ENCODE results near the gene COL12A1. TPM values are rescaled to one million over a fixed set of nuclear protein-coding genes. Genes with fewer than 3 reads are reported as not detected.

The COL12A1 gene
- total and polyA plus RNA-seq, 9 of the 15 experiments (the other 6 are each of a cell fraction or from before 2014, with no cell fraction given), result 0.11 TPM; not detected in 8

DNA sequence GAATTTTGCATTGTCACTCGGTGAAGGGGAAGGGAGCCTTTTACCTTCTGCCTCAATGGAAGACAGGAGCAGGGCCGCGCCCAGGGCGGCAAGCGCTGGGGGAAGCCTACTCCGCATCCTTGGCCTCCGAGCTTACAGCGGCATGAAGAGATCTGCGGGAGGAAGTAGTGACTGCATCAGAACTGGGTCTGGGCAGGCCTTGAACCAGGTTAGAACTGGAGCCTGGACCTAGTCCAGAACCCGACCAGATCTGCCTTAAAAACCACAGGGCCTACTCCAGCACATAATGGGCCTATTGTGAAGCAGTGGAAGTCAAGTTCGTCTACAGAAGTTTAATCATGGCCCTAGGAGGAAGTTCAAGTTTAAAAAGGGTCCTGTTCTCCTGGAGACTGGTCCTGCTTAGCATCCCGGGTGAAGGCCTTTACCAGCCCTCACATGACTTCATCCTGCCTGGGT, 3.1 kb downstream of the COL12A1 start (continued):
- TF ChIP-seq, protein P1, sequence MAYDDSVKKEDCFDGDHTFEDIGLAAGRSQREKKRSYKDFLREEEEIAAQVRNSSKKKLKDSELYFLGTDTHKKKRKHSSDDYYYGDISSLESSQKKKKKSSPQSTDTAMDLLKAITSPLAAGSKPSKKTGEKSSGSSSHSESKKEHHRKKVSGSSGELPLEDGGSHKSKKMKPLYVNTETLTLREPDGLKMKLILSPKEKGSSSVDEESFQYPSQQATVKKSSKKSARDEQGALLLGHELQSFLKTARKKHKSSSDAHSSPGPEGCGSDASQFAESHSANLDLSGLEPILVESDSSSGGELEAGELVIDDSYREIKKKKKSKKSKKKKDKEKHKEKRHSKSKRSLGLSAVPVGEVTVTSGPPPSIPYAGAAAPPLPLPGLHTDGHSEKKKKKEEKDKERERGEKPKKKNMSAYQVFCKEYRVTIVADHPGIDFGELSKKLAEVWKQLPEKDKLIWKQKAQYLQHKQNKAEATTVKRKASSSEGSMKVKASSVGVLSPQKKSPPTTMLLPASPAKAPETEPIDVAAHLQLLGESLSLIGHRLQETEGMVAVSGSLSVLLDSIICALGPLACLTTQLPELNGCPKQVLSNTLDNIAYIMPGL (CRISPR knock-in tag; IDR thresholded peaks at IDR 0.05), result no peak
- TF ChIP-seq SMARCA4 (IDR thresholded peaks at IDR 0.05), result no peak
- TF ChIP-seq ZNF589 (CRISPR knock-in tag; IDR thresholded peaks at IDR 0.05; ENCODE audit: low read depth), result no peak
- no peak for TF ChIP-seq KHSRP (IDR thresholded peaks at IDR 0.05)
- TF ChIP-seq, protein P2, sequence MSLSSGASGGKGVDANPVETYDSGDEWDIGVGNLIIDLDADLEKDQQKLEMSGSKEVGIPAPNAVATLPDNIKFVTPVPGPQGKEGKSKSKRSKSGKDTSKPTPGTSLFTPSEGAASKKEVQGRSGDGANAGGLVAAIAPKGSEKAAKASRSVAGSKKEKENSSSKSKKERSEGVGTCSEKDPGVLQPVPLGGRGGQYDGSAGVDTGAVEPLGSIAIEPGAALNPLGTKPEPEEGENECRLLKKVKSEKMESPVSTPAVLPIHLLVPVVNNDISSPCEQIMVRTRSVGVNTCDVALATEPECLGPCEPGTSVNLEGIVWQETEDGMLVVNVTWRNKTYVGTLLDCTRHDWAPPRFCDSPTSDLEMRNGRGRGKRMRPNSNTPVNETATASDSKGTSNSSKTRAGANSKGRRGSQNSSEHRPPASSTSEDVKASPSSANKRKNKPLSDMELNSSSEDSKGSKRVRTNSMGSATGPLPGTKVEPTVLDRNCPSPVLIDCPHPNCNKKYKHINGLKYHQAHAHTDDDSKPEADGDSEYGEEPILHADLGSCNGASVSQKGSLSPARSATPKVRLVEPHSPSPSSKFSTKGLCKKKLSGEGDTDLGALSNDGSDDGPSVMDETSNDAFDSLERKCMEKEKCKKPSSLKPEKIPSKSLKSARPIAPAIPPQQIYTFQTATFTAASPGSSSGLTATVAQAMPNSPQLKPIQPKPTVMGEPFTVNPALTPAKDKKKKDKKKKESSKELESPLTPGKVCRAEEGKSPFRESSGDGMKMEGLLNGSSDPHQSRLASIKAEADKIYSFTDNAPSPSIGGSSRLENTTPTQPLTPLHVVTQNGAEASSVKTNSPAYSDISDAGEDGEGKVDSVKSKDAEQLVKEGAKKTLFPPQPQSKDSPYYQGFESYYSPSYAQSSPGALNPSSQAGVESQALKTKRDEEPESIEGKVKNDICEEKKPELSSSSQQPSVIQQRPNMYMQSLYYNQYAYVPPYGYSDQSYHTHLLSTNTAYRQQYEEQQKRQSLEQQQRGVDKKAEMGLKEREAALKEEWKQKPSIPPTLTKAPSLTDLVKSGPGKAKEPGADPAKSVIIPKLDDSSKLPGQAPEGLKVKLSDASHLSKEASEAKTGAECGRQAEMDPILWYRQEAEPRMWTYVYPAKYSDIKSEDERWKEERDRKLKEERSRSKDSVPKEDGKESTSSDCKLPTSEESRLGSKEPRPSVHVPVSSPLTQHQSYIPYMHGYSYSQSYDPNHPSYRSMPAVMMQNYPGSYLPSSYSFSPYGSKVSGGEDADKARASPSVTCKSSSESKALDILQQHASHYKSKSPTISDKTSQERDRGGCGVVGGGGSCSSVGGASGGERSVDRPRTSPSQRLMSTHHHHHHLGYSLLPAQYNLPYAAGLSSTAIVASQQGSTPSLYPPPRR (CRISPR knock-in tag; IDR thresholded peaks at IDR 0.05; ENCODE audit: borderline replicate concordance), result no peak
- TF ChIP-seq FOS (IDR thresholded peaks at IDR 0.05; ENCODE audit: extremely low read depth, insufficient read length), result no peak
- TF ChIP-seq TRIM28 (IDR thresholded peaks at IDR 0.05), result no peak
- TF ChIP-seq ZNF23 (CRISPR knock-in tag; IDR thresholded peaks at IDR 0.05), result no peak
- no peak for TF ChIP-seq ETV5 (CRISPR knock-in tag; IDR thresholded peaks at IDR 0.05; ENCODE audit: low read depth)
- TF ChIP-seq, protein P3, sequence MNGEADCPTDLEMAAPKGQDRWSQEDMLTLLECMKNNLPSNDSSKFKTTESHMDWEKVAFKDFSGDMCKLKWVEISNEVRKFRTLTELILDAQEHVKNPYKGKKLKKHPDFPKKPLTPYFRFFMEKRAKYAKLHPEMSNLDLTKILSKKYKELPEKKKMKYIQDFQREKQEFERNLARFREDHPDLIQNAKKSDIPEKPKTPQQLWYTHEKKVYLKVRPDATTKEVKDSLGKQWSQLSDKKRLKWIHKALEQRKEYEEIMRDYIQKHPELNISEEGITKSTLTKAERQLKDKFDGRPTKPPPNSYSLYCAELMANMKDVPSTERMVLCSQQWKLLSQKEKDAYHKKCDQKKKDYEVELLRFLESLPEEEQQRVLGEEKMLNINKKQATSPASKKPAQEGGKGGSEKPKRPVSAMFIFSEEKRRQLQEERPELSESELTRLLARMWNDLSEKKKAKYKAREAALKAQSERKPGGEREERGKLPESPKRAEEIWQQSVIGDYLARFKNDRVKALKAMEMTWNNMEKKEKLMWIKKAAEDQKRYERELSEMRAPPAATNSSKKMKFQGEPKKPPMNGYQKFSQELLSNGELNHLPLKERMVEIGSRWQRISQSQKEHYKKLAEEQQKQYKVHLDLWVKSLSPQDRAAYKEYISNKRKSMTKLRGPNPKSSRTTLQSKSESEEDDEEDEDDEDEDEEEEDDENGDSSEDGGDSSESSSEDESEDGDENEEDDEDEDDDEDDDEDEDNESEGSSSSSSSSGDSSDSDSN (IDR thresholded peaks at IDR 0.05; ENCODE audit: borderline replicate concordance in 1 of 2, low read depth in 2 of 2, low read length in 2 of 2), result no peak
- TF ChIP-seq MTA3 (IDR thresholded peaks at IDR 0.05; ENCODE audit: borderline replicate concordance), result no peak

Measured in K562 (cell line).